Mucosa of gallbladder (tissue), 1 donor: ENCODE data around the gene OARD1. TPM values are rescaled to one million over a fixed set of nuclear protein-coding genes. Genes with fewer than 3 reads are reported as not detected.
A peak's percentile ranks its signal among the peaks of the same experiment; 100 is the strongest.

ENCODE experiments used
- DNase-seq: peaks from one replicate; pipeline ENCODE4 v3.0.0-alpha.2; 2020; ENCODE audit warnings: low spot score
- total RNA-seq: library from RNA; stranded (reverse); gene quantifications from one replicate; pipeline ENCODE4 v1.2.1, GENCODE V29; 2021
- donor health status: DM: no; HTN: no; CAD: no.

The OARD1 gene
- total RNA-seq, 1 donor from 2014 or later = 36.3 TPM

DNA sequence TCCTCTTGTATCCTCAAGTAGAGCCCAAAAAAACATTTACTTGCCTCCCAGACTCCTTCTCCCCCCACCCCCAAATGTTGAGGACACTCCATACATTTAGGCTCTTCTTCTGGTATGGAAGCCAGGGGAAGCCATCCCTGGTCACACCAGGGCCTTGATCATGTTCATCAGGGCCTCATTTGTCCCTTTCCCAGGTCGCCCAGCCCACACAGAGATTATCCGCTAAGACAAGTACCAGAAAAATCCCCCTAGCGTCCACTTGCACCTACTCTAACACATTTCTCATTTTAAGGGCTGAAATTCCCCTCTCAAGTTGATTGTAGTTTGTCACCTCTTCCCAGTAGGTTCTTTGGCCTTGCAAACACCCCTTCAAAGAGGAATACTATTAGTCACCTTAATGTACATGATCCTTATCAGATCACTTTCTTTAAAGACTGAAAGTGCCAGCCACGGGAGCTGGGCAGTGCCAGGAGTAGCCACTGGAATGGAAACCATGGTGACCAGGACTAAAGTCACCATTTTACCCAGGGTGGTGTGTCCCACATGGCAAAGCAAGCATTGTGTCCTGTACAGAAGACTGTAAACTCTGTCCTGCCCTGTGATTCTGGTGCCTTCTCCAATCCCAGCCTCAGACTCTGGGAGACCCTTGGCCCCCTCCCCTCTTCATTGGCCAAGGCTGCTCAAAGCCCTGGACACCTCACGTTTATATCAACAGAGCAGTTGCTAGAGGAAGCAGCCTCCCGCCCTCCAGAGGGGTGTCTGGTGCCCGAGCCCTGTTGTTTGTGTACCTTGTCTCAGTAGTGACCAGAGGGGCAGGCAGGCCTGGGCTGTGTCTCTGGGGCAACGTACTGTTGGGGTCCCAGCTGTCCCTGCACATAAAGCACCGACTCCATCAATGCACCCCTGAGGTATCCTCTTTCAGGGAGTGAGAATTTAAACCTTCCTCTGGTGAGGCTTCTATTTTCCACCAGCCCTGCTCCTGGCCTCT lies 24.1 kb downstream of the OARD1 start:
- no peak for DNase-seq

DNA sequence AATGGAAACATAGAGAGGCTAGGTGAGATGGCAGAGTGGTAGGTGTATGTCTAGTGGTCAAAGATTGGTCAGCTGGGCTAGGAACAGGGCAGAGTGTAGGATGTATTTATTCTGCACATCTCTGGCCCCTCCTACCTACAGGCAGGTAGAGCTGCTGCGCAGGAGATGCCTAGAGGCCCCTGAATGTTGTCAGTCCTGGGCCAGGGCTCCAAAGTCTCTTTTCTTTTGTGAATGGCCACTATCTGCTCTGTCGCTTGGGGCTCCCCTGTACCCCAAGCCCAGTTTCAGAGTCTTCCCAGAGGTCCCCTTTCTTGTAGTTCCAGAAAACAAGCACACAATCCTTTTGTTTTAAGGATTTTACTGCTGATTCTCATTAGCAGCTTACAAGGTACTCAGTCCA lies 24.9 kb downstream of the OARD1 start:
- DNase-seq = no peak

DNA sequence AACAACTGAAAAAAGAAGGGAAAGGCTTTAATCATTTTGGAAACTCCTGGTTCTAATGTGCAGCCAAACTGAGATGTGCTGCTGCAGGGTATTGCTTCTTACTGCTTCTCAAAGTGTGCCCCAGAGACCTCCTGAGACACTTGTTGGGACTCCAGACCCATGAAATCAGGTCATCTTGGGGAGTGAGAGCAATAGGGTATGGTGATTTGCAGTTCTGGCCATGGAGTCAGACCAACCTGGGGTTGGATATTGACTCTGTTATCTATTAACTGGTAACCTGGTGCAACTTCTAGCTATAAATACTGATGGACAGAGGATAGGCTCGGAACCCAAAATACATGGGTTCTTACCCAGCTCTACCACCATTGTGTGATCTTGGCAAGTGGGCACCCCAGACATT lies 26.1 kb downstream of the OARD1 start:
- no peak for DNase-seq

DNA sequence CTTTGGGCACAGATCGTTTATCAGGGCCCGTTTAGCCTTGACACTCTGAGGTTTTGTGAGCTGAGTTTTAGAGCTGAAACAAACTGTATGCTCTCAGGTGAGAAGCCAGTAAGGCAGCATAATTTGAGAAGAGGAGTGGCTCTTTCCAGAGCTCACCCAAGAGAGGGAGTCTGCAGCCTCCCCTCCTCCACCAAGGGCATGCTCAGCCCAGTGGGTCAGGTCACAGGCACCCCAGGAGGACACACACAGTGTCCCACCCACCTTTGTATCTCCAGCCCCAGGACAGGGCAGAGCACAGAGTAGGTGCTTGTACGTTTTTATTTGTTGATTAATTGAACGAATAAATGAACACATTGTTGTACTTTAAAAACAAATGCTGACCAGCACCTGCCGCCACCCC lies 26.5 kb downstream of the OARD1 start:
- no peak for DNase-seq

DNA sequence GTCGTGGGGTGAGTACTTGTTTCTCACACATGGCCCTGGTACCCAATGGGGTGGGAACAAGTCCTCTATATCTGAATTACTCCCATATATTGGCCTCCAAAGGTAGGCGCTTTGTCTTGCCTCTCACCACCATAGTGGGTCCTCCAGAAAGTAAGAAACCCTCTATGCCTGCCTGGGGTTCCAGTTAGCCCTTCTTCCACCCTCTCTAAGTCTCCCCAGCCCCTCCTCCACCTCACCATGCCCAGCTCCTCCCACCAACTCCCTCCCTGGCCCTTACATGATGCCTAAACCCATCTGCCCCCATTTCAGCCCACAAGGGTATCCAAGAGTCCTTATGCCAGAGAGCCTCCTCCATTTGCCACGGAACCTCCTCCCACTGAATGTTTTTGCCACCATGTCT lies 29.0 kb downstream of the OARD1 start:
- DNase-seq = no peak

DNA sequence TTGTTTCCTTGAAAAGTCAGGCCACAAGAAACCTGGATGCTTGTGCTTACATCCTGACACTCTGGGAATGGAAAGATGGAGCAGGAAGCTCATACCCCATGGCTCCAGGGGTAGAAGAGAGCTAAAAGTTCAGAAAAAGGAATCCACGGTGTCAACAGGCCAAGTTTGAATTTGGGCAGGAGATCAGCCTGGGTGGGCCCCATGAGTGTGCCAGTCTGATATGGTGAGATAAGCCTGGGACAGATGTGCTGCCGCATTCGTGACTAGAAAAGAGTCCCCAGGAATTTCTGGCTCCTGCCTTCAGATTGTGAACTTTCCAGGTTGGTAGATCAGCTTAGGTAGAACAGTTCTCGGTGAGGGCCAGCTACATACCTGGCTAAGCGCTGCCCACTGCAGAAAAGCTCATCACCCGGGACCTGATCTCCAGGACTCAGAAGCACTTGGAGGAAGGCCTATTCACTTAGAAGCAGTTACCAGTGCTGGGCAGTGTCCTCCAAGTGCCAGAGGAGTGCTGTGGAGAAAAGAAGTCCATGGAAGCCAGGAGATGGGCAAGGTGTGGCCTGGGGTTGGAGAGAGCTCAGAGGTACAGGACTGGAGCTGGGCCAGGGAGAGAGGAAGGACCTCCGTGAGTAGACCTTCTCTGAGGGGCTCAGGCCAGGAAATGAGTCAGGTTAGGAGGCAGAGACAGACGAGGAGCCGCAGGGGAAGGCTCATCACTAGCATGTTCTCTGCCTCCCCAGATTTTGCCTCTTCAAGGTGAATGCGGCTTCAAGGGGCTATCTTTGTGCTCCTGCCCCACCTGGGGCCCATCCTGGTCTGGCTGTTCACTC lies 29.7 kb downstream of the OARD1 start, which contains the start of gene TSPO2:
Gene TSPO2, plus strand, starts transcription at position 242 of the 830 bp plus-strand sequence. Its CDS starts 519 bp downstream, at position 761.
- DNase-seq = no peak

DNA sequence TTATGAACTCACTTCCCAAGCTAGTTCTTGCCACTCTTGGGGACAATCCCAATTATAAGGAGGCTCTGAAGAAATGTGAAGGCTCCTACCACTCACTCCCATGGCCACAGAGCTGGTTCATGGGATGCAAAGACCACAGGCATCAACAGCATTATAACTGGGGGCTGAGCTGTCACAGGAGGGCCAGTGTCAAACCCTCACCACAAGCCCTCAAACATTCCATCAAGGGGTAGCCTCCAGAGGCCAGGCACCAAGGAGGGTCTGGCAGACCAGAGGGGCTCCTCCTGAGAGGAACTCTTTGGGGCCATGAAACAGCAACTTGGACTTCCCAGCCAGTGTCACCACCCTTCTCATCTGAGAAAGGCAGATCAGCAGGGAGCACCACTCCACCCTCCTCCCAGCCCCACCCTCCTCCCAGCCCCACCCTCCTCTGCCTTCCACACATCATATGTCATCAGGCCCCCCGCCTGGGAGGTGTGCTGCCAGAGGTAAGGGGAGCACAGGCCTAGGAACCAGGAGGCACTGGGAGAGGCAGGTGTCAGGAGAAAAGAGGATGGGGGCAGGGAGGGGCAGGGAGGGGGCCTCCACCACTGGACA lies 31.1 kb downstream of the OARD1 start:
- no peak for DNase-seq

DNA sequence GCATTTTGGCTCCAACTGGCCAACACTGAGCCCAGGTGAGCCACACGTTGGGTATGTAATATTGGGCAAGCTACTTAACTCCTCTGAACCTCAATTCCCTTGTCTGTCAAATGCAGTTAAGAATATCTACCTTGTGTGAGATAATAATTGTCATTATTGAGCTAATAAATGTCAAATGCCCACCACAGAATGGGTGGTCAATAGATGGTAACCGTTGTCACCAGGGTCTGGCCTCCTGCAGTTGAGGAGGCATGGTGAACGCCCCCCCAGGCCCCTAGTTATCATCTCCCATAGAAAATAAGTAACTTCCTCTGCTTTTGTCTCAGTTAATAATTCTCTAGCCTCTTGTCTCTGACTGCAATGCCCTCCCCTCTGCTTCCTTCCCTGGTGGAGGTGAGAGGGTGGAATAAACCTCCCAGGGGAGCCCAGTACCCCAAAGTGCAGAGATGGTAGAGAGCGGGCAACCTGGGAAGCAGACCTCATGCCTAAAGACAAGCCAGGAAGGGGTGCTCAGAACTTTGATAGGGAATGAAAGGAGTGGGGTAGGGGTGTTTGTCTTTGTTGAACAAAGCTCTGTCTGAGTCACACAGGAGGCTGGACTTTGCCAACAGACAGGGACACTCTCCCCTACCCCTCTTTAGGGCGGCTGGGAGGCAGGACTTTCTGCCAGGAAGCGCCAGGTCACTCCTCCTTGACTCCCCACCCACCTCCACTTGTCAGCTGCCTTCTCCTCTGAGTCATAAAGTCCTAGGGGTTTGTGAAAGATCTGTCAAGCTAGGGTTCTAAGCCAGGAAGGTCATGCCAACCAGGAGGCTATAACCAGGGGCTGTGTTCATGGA lies 31.8 kb downstream of the OARD1 start:
- DNase-seq = peak; percentile 78

DNA sequence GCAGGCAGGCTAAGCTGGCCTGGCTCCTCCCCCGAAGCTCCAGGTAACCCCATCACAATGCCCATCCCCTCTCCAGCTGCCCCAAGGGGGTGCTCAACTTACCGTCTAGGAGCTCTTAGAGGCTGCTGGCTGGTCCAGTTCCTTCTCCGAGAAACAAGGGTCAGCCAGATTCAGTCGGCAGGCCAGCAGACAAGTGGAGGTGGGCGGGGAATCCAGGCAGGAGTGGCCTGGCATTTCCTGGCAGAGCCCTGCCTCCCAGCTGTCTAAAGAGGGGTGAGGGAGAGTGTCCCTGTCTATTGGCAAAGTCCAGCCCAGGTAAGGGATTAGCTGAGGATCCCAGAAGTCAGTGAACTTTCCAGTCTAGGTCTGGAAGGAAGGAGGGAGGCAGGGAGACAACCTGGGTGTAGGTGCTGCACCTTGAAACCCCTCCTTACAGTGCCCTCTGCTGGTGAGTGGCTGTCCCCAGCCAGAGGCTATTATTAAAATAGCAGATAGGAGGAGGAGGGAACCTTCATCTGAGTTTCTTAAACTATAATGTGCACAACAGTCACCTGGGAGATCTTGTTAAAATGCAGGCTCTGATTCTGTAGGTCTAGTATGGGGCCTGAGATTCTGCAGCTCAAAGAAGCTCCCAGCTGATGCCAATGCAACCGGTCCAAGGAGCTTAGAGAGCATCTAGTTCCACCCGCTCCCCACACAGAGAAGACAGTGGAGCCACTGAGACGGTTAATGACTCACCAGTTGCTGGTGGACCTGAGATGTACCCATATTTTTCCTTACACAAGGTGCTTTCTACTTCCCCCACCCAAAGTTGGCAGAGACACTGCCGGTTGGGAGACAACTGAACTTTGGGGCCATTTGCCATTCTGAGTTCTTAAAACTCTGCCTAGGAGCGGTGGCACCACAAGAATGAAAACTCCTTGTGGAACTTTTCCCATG lies 32.8 kb downstream of the OARD1 start, which contains the start of gene UNC5CL:
Gene UNC5CL, minus strand, starts transcription at position 162 of the 939 bp plus-strand sequence. CDS start 4,147 bp downstream, outside the sequence.
- peak; percentile 80 for DNase-seq

DNA sequence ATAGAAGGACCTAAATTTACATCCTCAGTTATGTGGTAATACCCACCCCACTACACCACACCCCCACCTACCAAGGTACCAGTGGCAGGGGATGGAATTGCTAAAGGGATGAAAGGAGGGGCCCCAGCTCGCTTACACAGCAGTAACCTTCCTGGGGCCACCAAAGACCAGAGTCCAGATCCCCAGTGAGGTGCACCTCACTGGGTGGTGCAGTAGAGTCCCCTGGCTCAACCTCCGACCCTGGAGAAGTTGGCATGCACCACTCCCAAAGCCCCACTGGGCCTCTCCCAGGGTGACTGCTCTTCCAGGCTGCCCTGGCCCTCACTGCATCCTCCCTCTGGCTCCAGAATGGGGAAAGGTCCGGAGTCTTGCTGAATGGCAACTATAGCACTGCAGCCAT lies 34.0 kb downstream of the OARD1 start:
- DNase-seq = no peak

DNA sequence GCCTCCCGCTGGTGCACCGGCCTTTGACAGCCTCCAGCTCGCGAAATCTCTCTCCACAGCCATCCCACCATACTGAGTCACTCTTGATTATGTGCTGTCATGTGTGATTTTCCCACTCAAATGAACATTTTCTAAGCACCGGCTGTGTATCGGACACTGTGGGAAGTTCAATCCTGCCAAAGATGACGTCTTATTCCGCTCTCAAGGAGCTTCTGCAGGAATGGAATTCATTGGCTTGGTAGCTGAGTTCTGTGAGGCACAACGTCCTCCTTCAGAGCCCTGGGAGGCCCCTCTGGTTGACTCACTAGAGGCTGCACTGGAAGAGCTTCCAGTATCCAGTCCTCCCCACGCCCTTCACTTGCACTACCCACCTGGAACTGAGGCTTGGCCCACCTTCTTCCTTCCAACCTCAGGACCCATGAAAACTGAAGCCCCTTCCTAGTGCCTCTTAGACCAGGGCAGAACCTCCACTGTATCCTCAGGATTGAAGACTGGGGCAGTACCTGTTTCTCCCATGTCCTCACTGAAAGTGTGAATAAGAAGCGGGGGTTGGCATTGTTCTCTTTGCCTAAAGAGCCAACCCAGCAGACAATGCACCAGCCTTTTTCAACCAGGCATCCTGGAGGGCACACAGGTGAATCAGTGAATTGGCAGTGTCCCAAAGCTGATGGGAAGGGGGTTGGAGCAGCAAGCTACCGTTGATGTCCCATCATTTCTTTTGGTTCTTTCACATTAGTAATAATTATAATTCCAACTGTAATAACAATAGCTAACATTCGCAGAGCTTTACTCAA lies 34.9 kb downstream of the OARD1 start:
- no peak for DNase-seq

DNA sequence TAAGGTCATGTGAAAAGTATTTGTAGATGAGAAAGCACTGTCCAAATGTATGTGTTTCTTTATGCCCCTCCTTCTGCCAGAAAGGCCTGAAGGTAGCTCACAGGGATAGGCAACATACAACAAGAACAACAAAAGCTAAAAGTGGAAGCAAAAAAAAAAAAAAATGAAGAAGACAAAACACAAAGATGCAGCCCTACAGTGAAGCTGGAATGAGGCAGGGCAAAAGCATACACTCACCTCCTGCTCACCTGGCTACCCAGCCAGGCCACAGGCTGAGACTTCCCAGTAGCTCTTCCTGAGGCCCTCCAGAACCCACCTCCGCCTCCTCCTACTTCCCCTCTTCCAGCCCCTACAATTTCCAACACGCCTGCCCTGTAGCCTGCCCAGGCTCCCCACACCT lies 35.6 kb downstream of the OARD1 start:
- no peak for DNase-seq

DNA sequence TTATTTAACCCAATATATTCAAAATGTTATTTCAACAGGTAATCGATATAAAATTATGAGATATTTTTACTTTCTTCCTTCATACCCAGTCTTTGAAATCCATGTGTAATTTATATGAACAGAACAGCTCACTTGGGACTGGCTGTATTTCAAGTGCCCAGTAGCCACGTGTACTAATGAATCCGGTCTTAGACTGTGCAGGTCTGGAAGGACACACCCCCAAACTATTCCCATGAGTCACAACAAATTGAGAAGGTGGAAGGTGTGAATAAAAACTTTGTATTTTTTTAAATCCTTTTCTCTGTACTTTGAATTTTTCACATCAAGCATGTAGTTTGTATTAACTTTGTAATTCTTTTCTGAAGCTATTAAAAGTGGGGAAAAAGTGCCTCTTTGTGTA lies 36.0 kb downstream of the OARD1 start:
- DNase-seq = no peak

DNA sequence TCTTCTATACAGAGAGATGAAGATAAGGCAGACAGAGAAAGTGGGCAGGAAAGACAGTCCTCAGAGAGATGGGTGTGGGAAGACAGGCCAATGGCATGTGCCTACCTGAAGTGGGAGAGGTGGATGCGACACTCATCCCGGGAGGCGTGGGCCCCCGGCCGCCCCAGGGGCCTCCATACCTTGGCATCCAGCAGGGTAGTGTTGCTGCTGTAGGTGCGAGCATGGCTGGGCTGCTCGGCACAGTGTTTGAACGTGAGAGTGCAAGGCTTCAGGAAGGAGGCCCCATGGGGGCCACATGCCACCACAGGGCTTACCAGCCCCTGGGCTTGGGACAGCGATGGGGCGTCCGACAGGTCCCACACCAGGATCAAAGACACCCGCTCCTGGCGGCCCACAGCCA lies 38.4 kb downstream of the OARD1 start:
- no peak for DNase-seq

DNA sequence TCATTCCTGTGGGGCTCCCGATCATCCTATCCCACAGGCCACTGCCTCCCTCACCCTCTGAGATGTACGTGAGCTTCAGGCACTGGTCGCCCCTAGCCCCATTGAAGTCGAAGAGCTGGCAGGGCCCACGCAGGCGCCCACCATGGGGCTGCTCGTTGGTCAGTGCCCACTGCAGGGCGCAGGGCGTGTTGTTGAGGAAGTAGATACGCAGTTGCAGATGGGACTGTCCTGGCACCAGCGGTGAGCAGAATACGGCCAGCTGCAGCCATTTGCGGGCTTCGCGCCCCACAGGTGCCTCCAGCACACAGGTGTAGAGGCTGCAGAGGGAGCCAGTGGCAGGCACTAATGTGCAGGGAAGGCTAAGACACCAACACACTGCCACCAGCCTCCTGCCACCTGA lies 39.3 kb downstream of the OARD1 start:
- no peak for DNase-seq

DNA sequence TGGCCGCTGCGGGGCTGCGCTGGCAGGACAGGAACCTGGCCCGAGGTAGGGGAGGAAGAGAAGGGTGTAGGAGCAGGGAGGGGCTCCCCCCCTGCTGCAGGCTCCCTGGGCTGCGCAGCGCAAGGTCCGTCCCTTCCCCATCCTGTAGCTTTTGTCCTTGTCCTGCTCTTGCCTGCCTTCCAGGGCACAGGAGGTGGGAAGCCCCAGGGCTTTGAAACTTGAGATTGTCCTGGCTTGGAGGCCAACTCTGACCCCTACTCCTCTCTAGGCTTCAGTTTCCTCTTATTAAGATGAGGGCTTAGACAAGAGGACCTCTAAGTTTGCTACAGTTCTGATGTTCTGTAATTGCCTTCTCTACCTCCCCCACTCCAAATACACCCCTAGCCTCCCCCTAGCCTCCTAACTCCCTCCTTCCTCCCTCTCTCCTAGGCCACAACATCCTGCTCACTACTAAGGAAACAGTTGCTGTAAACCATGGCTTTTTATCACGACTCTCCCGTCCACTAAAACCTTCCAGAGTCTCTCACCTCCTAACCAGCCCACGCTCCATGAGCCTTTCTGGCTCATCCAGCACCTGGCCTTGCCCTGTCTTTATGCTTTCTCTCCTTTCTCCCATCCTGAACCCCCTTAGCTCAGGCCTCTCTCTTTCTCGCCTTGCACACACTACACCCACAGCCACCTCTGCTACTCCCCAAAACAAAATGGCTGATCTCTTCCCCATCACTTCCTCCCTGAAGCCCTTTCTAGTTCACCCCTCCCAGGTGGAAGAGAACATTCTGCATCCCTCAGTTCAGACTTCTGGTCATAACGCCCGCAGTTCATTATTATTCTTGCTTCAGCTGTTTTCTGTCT lies 43.4 kb downstream of the OARD1 start:
- no peak for DNase-seq

DNA sequence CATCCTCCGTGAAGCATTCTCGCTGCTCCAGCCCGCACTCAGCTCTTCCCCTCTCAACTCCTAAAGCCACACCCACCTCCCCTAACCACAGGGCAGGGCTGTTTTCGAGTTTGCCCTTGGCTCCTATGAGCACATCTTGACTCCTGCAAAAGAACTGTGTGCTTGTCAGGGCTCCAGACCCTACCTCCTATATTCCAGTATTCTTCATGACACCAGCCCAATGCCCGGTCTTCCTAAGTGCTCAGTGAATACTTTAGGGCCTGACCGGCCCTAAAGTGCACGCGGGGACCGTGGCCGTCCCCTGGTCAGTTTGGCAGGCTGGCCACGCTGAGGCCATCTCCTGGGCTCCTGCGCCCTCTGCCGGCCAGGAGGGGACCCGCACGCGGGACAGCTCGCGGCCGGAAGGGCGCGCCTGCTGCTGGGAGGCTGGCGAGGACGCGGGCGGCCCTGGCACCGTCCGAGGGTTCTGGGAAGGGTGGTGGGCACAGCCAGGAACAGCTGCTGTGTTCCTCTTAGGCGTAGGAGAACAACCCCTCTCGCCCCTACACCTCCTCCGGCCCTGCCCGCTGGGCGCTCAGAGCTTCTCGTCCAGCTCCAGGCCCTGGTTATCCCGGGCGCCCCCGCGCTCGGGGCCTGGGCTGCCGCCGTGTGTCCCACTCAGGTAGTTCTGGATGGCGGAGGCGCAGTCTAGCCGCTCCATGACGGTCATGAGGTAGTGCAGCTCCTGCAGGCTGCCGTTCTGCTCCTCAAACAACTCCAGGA lies 44.2 kb downstream of the OARD1 start:
- peak; percentile 84 for DNase-seq
